Measurements from ENCODE around the gene TRIO. TPM values are rescaled to one million over a fixed set of nuclear protein-coding genes. Genes with fewer than 3 reads are reported as not detected.

Gene TRIO
- total RNA-seq, 1 experiment from 2014 or later, result 68.4 TPM

DNA sequence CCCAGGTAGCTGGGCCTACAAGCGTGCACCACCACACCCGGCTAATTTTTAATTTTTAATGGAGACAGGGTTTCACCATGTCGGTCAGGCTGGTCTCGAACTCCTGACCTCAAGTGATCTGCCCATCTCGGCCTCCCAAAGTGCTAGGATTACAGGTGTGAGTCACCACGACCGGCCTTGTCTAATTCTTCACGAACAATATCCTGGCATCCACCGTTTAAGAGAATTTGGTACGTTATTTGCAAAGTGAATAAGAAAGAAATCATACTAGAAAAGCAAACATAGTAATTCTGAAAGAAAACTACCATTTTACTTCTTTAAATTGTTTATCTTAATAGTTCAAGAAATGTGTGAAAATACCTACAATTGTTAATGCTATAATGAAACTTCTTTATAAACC, 42.9 kb upstream of the TRIO start:
- RAD21 ChIA-PET (ENCODE audit: low non-redundant PET in 1 of 2, low total read pairs in 2 of 2, uncharacterized antibody in 2 of 2, unreplicated experiment in 2 of 2), result no interaction called here
- BruUV-seq (replicated peaks), result no TSS peak
- Histone ChIP-seq H3K4me3 (replicated peaks in 1 of 2; ENCODE audit: low read depth in 1 of 2, low read length in 2 of 2) (no peak overlapping the region), H3K9me2 (ENCODE audit: insufficient read depth) (no peaks in the 10 kb centered on the region), H3K36me3 (ENCODE audit: control insufficient read depth in 1 of 2, insufficient read depth in 2 of 2, low read length in 2 of 2) (no peaks in the 10 kb centered on the region), H3K9ac (ENCODE audit: low read length) (no peak overlapping the region), H2AFZ (ENCODE audit: low read depth, low read length, poor library complexity, severe bottlenecking) (no peak overlapping the region), H4K20me1 (ENCODE audit: insufficient read depth) (no peaks in the 10 kb centered on the region), H3K4me2 (ENCODE audit: low read length) (no peak overlapping the region), H3K4me1 (ENCODE audit: control insufficient read depth in 1 of 2, insufficient read depth in 2 of 2, low read length in 2 of 2) (peaks cover 6 to 7% of the 10 kb centered on the region in 2 experiments), H3K27ac (ENCODE audit: low read depth, low read length) (no peak overlapping the region), H3K27me3 (ENCODE audit: insufficient read depth, low read length) (no peaks in the 10 kb centered on the region), H3K9me3 (ENCODE audit: control insufficient read depth in 1 of 2, insufficient read depth in 1 of 2, low read depth in 1 of 2, low read length in 2 of 2) (no peaks in the 10 kb centered on the region), H3K79me2 (ENCODE audit: insufficient read depth, low read length) (no peaks in the 10 kb centered on the region)
- no peak for ATAC-seq
- no peak for DNase-seq (ENCODE audit: low read depth, low spot score)
- TF ChIP-seq, protein P1, sequence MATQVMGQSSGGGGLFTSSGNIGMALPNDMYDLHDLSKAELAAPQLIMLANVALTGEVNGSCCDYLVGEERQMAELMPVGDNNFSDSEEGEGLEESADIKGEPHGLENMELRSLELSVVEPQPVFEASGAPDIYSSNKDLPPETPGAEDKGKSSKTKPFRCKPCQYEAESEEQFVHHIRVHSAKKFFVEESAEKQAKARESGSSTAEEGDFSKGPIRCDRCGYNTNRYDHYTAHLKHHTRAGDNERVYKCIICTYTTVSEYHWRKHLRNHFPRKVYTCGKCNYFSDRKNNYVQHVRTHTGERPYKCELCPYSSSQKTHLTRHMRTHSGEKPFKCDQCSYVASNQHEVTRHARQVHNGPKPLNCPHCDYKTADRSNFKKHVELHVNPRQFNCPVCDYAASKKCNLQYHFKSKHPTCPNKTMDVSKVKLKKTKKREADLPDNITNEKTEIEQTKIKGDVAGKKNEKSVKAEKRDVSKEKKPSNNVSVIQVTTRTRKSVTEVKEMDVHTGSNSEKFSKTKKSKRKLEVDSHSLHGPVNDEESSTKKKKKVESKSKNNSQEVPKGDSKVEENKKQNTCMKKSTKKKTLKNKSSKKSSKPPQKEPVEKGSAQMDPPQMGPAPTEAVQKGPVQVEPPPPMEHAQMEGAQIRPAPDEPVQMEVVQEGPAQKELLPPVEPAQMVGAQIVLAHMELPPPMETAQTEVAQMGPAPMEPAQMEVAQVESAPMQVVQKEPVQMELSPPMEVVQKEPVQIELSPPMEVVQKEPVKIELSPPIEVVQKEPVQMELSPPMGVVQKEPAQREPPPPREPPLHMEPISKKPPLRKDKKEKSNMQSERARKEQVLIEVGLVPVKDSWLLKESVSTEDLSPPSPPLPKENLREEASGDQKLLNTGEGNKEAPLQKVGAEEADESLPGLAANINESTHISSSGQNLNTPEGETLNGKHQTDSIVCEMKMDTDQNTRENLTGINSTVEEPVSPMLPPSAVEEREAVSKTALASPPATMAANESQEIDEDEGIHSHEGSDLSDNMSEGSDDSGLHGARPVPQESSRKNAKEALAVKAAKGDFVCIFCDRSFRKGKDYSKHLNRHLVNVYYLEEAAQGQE (IDR thresholded peaks at IDR 0.05; ENCODE audit: low read depth), result no peak
- TF ChIP-seq SP1 (IDR thresholded peaks at IDR 0.05; ENCODE audit: low read depth), result no peak
- TF ChIP-seq ZNF274 (IDR thresholded peaks at IDR 0.05; ENCODE audit: low read depth, low read length), result no peak
- no peak for TF ChIP-seq EZH2phosphoT487 (IDR thresholded peaks at IDR 0.05; ENCODE audit: borderline replicate concordance)
- no peak for TF ChIP-seq TCF7L2 (IDR thresholded peaks at IDR 0.05; ENCODE audit: borderline replicate concordance, extremely low read depth, insufficient read depth, insufficient read length)
- intact Hi-C loops (cut with micrococcal nuclease), result loop anchor here (10.0 kb wide), 1 partner anchor 545 kb away; no protein-coding TSS in a partner anchor
- POLR2A ChIA-PET, result no interaction called here
- CTCF ChIA-PET, result no interaction called here

GRCh38 chr5:14101922-14102321, 41.2 kb upstream of the TRIO start:
- no peak overlapping the region for H3K9ac ChIP-seq (ENCODE audit: low read length)
- no peaks in the 10 kb centered on the region for H3K9me2 ChIP-seq (ENCODE audit: insufficient read depth)
- CTCF ChIA-PET, result interaction anchor here (1.0 kb wide), 1 partner anchor 250 kb away, joined by 3 read pairs; no protein-coding TSS in a partner anchor
- no peak overlapping the region for H2AFZ ChIP-seq (ENCODE audit: low read depth, low read length, poor library complexity, severe bottlenecking)
- H3K79me2 ChIP-seq (ENCODE audit: insufficient read depth, low read length), result no peaks in the 10 kb centered on the region
- no peak for DNase-seq (ENCODE audit: low read depth, low spot score)
- no peaks in the 10 kb centered on the region for H4K20me1 ChIP-seq (ENCODE audit: insufficient read depth)
- RAD21 ChIA-PET (ENCODE audit: low non-redundant PET in 1 of 2, low total read pairs in 2 of 2, uncharacterized antibody in 2 of 2, unreplicated experiment in 2 of 2), result no interaction called here
- intact Hi-C loops (cut with micrococcal nuclease), result loop anchor here (10.0 kb wide), 1 partner anchor 543 kb away; no protein-coding TSS in a partner anchor
- H3K27me3 ChIP-seq (ENCODE audit: insufficient read depth, low read length), result no peaks in the 10 kb centered on the region
- H3K4me1 ChIP-seq (ENCODE audit: control insufficient read depth in 1 of 2, insufficient read depth in 2 of 2, low read length in 2 of 2), result peaks cover 18 to 22% of the 10 kb centered on the region in 2 experiments
- ATAC-seq, result no peak
- H3K4me3 ChIP-seq (replicated peaks in 1 of 2; ENCODE audit: low read depth in 1 of 2, low read length in 2 of 2), result no peak overlapping the region
- no peak overlapping the region for H3K4me2 ChIP-seq (ENCODE audit: low read length)
- POLR2A ChIA-PET, result no interaction called here
- no peaks in the 10 kb centered on the region for H3K9me3 ChIP-seq (ENCODE audit: control insufficient read depth in 1 of 2, insufficient read depth in 1 of 2, low read depth in 1 of 2, low read length in 2 of 2)
- no peak overlapping the region for H3K27ac ChIP-seq (ENCODE audit: low read depth, low read length)
- BruUV-seq (replicated peaks), result no TSS peak
- H3K36me3 ChIP-seq (ENCODE audit: control insufficient read depth in 1 of 2, insufficient read depth in 2 of 2, low read length in 2 of 2), result no peaks in the 10 kb centered on the region
- TF ChIP-seq EGR1 (IDR thresholded peaks at IDR 0.05; ENCODE audit: low read depth) (no peak), POLR2A (IDR thresholded peaks at IDR 0.05; ENCODE audit: borderline replicate concordance, extremely low read depth, insufficient read depth, insufficient read length) (no peak), ATF3 (IDR thresholded peaks at IDR 0.05) (no peak), POLR2AphosphoS5 (IDR thresholded peaks at IDR 0.05; ENCODE audit: low read depth, low read length) (no peak), CTCF (IDR thresholded peaks at IDR 0.05 in 2 of 3, conservative IDR thresholded peaks at IDR 0.05 in 1 of 3; ENCODE audit: borderline replicate concordance in 1 of 3, insufficient read depth in 1 of 3, low read depth in 2 of 3, low read length in 2 of 3) (no peak), ELF1 (IDR thresholded peaks at IDR 0.05; ENCODE audit: borderline replicate concordance, low read depth) (no peak)
- TF ChIP-seq, protein P2, sequence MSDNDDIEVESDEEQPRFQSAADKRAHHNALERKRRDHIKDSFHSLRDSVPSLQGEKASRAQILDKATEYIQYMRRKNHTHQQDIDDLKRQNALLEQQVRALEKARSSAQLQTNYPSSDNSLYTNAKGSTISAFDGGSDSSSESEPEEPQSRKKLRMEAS (IDR thresholded peaks at IDR 0.05), result no peak

All from HCT116 (cell line).